Measurements from ENCODE around the gene GTF2H4. TPM values are rescaled to one million over a fixed set of nuclear protein-coding genes. Genes with fewer than 3 reads are reported as not detected.

The GTF2H4 gene
- polyA plus RNA-seq, 1 donor, result 24.4 TPM

DNA sequence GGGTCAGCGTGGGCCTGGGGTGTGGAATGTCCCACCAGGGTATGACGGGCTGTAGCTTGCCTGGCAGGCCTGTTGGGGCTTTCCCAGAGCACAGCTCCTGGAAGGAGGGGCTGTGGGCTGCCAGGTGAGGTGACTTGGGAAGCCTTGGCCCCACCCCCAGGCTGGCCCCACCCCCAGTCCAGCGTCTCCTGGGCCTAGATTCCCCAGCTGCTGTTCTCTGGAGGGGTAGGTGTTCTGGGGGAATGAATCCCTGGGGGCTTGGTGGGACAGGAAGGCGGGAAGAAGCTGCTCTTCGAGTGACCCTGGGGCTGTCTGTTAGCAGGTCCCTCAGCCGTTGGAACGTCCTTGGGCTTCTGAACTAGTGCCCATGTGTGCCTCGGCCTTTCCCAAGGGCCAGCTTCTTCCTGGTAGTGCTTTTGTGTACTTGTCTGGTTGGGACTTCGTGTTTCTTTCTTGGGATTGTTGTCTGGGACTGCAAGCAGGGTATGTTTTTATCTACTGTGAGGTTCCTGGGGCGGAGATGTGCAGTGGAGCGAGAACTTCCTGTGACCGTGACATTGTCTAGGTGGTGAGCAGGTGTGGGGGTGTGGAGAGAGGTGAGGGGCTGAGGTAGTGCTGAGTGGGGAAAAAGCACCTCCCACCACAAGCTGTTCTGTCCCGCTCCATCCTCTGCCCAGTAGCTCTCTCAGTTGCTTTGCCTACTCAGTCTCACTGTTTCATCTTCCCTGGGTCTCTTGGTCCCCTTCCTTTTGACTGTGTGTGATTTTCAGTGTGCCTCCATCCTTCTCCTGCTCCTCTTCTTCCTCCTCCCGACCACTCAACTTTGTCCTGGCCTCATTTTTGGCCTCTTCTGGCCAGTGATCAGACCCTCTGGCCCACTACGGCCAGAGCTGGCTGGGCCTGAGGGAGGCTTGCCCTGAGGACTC is 25.0 kb upstream of the GTF2H4 start:
- Histone ChIP-seq H3K27ac (ENCODE audit: low read length) (peak overlapping the region; percentile 94), H3K4me3 (ENCODE audit: low read length) (peak overlapping the region; percentile 61), H3K36me3 (ENCODE audit: control insufficient read depth, insufficient read depth, low read length) (no peaks in the 10 kb centered on the region), H3K9me3 (ENCODE audit: control insufficient read depth, low read depth, low read length) (peaks cover 2% of the 10 kb centered on the region), H3K27me3 (ENCODE audit: control insufficient read depth, insufficient read depth, low read length) (no peaks in the 10 kb centered on the region), H3K4me1 (ENCODE audit: control insufficient read depth, insufficient read depth, low read length) (peaks cover 39% of the 10 kb centered on the region)
- WGBS (ENCODE audit: insufficient coverage, low lambda C conversion rate), result no CpG with 5 or more reads among the region's 15 CpGs
- peak; percentile 72 to 84 for DNase-seq

DNA sequence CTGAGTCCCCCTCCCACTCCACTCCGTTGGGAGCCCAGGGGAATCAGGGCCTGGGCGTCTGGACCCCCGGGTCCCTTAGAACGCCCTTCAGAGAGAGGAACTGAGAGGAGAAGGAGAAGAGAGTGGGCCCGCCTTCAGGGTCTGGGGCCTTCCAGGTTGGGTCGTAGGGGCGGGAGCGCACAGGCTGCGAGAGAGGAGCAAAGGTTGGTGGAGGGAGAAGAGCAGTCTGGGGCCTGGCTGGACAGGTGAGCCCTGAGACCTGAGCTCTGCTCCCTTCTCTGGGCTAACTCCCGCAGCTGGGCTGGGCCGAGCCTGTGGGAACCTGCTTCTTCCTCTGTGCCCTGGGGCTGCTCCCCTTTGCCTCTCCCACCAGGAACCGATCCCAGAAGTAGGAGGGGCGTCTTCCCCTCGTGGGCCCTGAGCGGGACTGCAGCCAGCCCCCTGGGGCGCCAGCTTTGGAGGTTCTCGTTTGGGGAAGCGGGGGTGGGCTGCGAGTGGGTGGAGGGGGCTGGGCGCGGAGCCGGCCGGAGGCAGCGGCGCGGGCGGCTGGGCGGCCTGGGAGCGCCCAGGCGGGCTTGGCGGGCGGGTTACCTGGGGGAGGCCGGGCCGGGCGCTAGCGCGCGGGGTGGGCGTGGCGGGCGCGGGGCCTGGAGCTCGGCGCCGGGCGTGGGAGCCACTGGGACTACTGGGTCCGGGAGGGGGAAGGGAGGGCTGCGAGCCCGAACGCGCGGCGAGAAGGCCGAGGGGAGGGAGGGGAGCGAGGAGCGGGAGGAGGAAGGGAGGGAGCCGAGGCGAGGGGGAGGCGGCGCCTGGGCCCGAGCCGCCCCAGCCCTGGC is 24.1 kb upstream of the GTF2H4 start, which contains the start of gene DDR1:
Gene DDR1 (plus strand): TSS at position 835 of the 836 bp plus-strand sequence. CDS start 4,211 bp downstream, outside the sequence.
- peak within 1 kb of the TSS; percentile 94 for H3K27ac ChIP-seq (ENCODE audit: low read length)
- H3K27me3 ChIP-seq (ENCODE audit: control insufficient read depth, insufficient read depth, low read length), result no peaks in the 10 kb centered on the region
- peak within 1 kb of the TSS; percentile 61 for H3K4me3 ChIP-seq (ENCODE audit: low read length)
- H3K4me1 ChIP-seq (ENCODE audit: control insufficient read depth, insufficient read depth, low read length), result peaks cover 39% of the 10 kb centered on the region
- peaks cover 5% of the 10 kb centered on the region for H3K36me3 ChIP-seq (ENCODE audit: control insufficient read depth, insufficient read depth, low read length)
- no CpG with 5 or more reads among the region's 62 CpGs for WGBS (ENCODE audit: insufficient coverage, low lambda C conversion rate)
- H3K9me3 ChIP-seq (ENCODE audit: control insufficient read depth, low read depth, low read length), result peaks cover 2% of the 10 kb centered on the region
- peak; percentile 67 to 85 for DNase-seq

DNA sequence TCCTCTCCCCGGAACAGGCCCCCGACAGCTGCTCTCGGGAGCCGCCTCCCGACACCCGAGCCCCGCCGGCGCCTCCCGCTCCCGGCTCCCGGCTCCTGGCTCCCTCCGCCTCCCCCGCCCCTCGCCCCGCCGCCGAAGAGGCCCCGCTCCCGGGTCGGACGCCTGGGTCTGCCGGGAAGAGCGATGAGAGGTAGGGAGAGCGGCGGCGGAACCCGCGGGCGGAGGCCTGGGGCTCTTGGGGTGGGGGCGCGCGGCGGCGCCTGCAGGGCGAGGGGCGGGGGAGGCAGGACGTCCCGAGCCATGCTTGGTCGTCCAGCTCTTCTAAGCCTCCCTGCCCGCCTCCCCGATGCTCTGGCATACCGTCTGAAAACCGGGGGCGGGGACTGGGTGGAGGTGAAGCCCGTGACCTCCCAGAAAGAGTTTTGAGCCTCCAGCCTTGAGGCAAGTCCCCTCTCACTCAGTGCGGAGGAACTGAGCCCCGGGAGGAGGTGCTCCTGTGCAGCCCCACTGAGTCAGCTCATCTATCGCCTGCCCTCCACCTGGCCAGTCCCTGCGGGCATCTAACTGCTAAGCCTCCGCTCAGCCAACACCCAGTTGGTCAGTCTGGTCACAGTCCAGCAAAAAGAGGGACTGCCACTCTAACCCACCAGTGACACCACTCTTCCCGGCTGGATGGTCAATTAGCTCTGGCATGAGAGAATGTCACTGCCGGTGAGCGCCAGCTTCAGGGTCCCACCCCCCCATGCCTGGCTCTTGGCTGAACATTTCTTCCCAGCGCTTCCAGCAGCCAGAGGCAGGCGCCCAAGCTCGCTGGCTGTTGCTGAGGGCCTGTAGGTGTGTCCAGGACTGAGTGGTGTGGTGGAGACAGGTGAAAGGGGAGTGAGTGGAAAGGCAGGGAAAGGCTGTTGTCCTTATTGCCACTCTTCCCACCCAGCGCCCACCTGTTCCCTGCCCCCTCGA is 23.2 kb upstream of the GTF2H4 start:
- Histone ChIP-seq H3K4me1 (ENCODE audit: control insufficient read depth, insufficient read depth, low read length) (peaks cover 39% of the 10 kb centered on the region), H3K4me3 (ENCODE audit: low read length) (peak overlapping the region; percentile 48), H3K27me3 (ENCODE audit: control insufficient read depth, insufficient read depth, low read length) (no peaks in the 10 kb centered on the region), H3K9me3 (ENCODE audit: control insufficient read depth, low read depth, low read length) (peaks cover 2% of the 10 kb centered on the region), H3K36me3 (ENCODE audit: control insufficient read depth, insufficient read depth, low read length) (peaks cover 13% of the 10 kb centered on the region), H3K27ac (ENCODE audit: low read length) (peak overlapping the region; percentile 92)
- peak in 1 of 2 donors; percentile 33 for DNase-seq
- 0% methylated on average over 1 of the region's 59 CpGs for WGBS (ENCODE audit: insufficient coverage, low lambda C conversion rate)

DNA sequence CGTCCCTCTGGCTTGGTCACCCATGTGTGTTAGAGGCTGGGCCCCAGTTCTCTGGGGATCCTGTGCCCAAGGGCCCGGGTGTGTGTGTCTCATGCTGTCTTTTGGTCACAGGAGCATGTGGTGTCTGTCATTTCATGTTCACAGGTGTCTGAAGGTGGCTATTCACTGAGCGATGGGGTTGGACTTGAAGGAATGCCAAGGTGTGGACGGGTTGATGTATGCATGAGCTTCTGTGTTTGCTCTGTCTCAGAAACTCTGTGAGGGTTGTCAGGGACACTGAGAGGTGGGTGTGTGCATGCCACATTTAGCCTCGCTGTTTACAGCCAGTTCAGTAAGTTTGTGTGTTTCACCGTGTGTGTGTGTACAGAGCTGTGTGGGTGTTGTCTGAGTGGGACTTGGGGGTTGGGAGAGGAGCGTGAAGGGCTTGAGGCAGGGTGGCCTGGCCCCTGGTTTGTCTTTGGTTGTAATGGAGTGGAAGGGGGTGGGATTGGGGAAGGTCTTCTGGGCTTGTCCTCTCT is 22.5 kb upstream of the GTF2H4 start:
- peaks cover 2% of the 10 kb centered on the region for H3K9me3 ChIP-seq (ENCODE audit: control insufficient read depth, low read depth, low read length)
- peak overlapping the region; percentile 48 for H3K4me3 ChIP-seq (ENCODE audit: low read length)
- peak overlapping the region; percentile 92 for H3K27ac ChIP-seq (ENCODE audit: low read length)
- DNase-seq, result peak; percentile 69 to 76
- H3K27me3 ChIP-seq (ENCODE audit: control insufficient read depth, insufficient read depth, low read length), result no peaks in the 10 kb centered on the region
- peaks cover 20% of the 10 kb centered on the region for H3K36me3 ChIP-seq (ENCODE audit: control insufficient read depth, insufficient read depth, low read length)
- WGBS (ENCODE audit: insufficient coverage, low lambda C conversion rate), result no CpG with 5 or more reads among the region's 7 CpGs
- peaks cover 39% of the 10 kb centered on the region for H3K4me1 ChIP-seq (ENCODE audit: control insufficient read depth, insufficient read depth, low read length)

DNA sequence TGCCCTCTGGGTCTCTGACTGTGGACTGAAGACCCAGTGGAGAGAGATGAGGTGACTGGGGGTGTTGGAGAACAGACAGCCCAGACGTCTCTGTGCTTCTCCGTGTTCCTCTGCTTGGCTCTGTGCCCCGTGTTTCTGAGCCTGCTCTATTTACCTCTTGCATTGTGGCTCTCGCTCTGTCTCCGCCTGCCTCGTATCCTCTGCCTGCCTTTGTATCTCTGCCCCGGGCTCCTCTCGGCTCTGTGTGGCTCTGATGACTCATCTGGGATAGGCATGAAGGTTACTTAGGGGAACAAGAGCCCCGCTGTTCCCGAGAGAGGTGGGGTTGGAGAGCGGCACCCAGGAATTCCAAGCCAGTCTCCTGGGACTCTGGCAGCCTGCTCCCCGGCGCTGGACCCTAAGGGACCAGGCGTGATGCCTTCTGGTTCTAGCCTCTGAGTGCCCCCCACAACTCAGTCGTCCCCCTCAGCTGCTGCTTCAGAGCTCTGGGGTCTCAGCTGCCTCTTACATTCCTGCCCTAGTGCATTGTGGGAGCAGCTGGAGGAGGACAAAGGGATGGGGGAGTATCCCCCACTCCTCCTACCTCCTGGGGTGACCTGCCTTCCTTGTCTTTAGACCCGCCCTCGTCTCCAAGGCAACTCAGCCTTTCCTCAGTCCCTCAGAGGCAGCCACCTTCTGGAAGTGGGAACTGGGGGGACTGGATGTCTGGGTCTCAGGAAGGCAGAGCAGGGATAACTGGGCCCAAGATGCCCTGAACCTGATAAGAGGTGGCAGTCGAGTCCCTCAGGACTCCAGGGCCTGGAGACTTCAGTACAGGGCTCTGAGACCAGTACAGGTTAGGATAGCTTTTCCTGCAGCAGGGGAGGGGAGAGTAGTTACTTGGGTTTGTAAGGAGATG is 21.8 kb upstream of the GTF2H4 start:
- Histone ChIP-seq H3K27me3 (ENCODE audit: control insufficient read depth, insufficient read depth, low read length) (no peaks in the 10 kb centered on the region), H3K9me3 (ENCODE audit: control insufficient read depth, low read depth, low read length) (no peaks in the 10 kb centered on the region), H3K27ac (ENCODE audit: low read length) (peak overlapping the region; percentile 92), H3K36me3 (ENCODE audit: control insufficient read depth, insufficient read depth, low read length) (peaks cover 27% of the 10 kb centered on the region), H3K4me3 (ENCODE audit: low read length) (peak overlapping the region; percentile 48), H3K4me1 (ENCODE audit: control insufficient read depth, insufficient read depth, low read length) (peaks cover 39% of the 10 kb centered on the region)
- no CpG with 5 or more reads among the region's 18 CpGs for WGBS (ENCODE audit: insufficient coverage, low lambda C conversion rate)
- DNase-seq, result peak; percentile 77 to 89

DNA sequence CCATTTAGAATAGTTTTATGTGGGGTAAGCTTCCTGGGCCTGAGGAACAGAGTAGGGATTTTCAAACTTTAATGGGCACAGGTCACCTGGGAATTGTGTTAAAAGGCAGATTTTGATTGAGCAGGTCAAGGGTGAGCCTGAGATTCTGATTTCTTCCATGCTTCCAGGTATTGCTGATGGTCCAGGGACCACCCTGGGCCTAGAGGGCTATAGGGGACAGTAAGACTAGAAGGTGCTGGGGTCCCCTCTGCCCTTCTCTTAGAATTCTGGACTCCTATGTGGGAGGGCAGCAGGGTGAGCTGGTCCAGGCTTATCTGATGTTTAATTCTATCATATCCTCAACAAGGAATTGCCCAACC is 21.1 kb upstream of the GTF2H4 start:
- Histone ChIP-seq H3K27ac (ENCODE audit: low read length) (peak overlapping the region; percentile 92), H3K36me3 (ENCODE audit: control insufficient read depth, insufficient read depth, low read length) (peaks cover 34% of the 10 kb centered on the region), H3K4me3 (ENCODE audit: low read length) (no peak overlapping the region), H3K9me3 (ENCODE audit: control insufficient read depth, low read depth, low read length) (no peaks in the 10 kb centered on the region), H3K4me1 (ENCODE audit: control insufficient read depth, insufficient read depth, low read length) (peaks cover 35% of the 10 kb centered on the region), H3K27me3 (ENCODE audit: control insufficient read depth, insufficient read depth, low read length) (no peaks in the 10 kb centered on the region)
- DNase-seq, result no peak

DNA sequence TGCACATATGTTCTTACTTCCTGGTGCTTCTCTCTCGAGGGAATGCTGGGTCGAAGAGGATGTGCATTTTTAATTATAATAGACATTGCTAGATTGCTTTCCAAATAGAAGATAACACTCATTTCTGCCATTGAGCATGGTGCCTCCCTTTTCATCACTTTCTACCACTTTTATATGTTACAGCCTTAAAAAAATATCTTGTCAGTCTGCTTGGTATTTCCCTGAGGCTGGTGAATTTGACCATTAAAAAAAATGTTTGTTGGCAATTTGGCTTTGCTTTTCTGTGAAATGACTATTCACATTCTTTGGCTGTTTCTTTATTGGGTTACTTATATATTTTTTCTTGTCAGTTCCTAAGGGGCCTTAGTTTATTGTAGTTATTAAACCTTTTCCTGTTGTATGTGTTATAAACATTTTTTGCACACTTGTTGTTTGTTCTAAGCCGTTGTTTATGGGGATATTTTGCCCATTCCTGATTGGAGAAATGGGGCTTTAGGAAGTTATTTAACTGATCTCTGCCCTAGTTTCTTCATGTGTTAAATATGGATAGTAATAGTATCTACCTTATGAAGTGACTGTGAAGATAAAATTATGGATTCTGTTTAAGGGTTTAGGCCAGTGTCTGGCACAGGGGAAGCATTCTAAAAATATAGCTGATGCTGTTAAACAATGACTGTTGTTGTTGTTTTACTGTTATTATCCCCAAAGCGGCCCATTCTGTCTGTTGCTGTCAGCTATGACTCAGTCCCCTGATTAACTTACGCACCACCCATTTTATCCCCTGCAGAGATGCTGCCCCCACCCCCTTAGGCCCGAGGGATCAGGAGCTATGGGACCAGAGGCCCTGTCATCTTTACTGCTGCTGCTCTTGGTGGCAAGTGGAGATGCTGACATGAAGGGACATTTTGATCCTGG is 19.8 kb upstream of the GTF2H4 start:
- Histone ChIP-seq H3K9me3 (ENCODE audit: control insufficient read depth, low read depth, low read length) (no peaks in the 10 kb centered on the region), H3K36me3 (ENCODE audit: control insufficient read depth, insufficient read depth, low read length) (peaks cover 46% of the 10 kb centered on the region), H3K27ac (ENCODE audit: low read length) (no peak overlapping the region), H3K4me3 (ENCODE audit: low read length) (no peak overlapping the region), H3K27me3 (ENCODE audit: control insufficient read depth, insufficient read depth, low read length) (no peaks in the 10 kb centered on the region), H3K4me1 (ENCODE audit: control insufficient read depth, insufficient read depth, low read length) (peaks cover 27% of the 10 kb centered on the region)
- no CpG with 5 or more reads among the region's 6 CpGs for WGBS (ENCODE audit: insufficient coverage, low lambda C conversion rate)
- no peak for DNase-seq

DNA sequence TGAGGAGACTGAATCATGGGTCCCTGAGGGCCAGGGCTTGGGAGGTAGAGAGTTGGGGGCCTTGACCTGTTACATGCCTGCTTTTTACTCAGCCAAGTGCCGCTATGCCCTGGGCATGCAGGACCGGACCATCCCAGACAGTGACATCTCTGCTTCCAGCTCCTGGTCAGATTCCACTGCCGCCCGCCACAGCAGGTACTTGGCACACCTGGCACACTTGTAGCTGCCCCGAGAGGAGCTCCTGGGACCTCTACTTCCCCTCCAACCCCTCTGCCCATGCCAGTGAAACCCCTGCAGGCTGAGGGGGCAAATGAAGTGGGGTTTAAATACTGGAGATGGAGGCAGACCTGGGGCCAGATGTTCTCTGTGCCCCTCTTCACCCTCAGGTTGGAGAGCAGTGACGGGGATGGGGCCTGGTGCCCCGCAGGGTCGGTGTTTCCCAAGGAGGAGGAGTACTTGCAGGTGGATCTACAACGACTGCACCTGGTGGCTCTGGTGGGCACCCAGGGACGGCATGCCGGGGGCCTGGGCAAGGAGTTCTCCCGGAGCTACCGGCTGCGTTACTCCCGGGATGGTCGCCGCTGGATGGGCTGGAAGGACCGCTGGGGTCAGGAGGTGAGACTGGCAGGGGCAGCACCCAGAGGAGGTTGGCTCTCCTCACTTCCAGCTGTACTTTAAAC is 19.1 kb upstream of the GTF2H4 start:
- no peak overlapping the region for H3K27ac ChIP-seq (ENCODE audit: low read length)
- H3K4me1 ChIP-seq (ENCODE audit: control insufficient read depth, insufficient read depth, low read length), result peaks cover 23% of the 10 kb centered on the region
- no peaks in the 10 kb centered on the region for H3K9me3 ChIP-seq (ENCODE audit: control insufficient read depth, low read depth, low read length)
- H3K36me3 ChIP-seq (ENCODE audit: control insufficient read depth, insufficient read depth, low read length), result peaks cover 53% of the 10 kb centered on the region
- WGBS (ENCODE audit: insufficient coverage, low lambda C conversion rate), result no CpG with 5 or more reads among the region's 18 CpGs
- H3K4me3 ChIP-seq (ENCODE audit: low read length), result no peak overlapping the region
- H3K27me3 ChIP-seq (ENCODE audit: control insufficient read depth, insufficient read depth, low read length), result no peaks in the 10 kb centered on the region
- DNase-seq, result no peak

Measured in large intestine (tissue), 3 donors.